CD14-positive monocyte (primary cell): ENCODE measurements around the gene VOPP1. TPM values are rescaled to one million over a fixed set of nuclear protein-coding genes. Genes with fewer than 3 reads are reported as not detected.
A peak's percentile ranks its signal among the peaks of the same experiment; 100 is the strongest.

Source experiments
- DNase-seq, 3 donors: peaks; one replicate each; pipeline ENCODE4 v3.0.0-alpha.2; 2011 to 2022
- H2AFZ ChIP-seq: 2 replicates; pipeline ENCODE4 v1.6.0; 2012; ENCODE audit warnings: mild to moderate bottlenecking, low read depth, low read length, inconsistent platforms; ENCODE audit not compliant: insufficient read depth, poor library complexity, severe bottlenecking
- H3K27ac ChIP-seq, 2 donors: 1 replicate in 1 of 2; 2 replicates in 1 of 2; pipeline ENCODE4 v1.5.1; 2012 to 2013; ENCODE audit warnings: low read length in 2 of 2, control low read depth in 1 of 2, inconsistent platforms in 1 of 2, low read depth in 1 of 2, mild to moderate bottlenecking in 1 of 2
- H3K27me3 ChIP-seq, 2 donors: one replicate each; pipeline versions ENCODE4 v1.6.0 to v1.6.1; 2011 to 2013; ENCODE audit warnings: low read length in 2 of 2; ENCODE audit not compliant: control insufficient read depth in 2 of 2, insufficient read depth in 2 of 2
- H3K36me3 ChIP-seq, 2 donors: replicated peaks in 1 of 2; 1 replicate in 1 of 2; 2 replicates in 1 of 2; pipeline versions ENCODE4 v1.5.1 to v1.6.1; 2012 to 2013; ENCODE audit warnings: low read length in 2 of 2, control low read depth in 1 of 2, inconsistent platforms in 1 of 2, mild to moderate bottlenecking in 1 of 2; ENCODE audit not compliant: insufficient read depth in 2 of 2, control insufficient read depth in 1 of 2
- H3K4me1 ChIP-seq, 2 donors: 1 replicate in 1 of 2; 2 replicates in 1 of 2; pipeline versions ENCODE4 v1.5.1 to v1.6.1; 2012 to 2013; ENCODE audit warnings: low read length in 2 of 2, control low read depth in 1 of 2, inconsistent platforms in 1 of 2, mild to moderate bottlenecking in 1 of 2, moderate library complexity in 1 of 2; ENCODE audit not compliant: insufficient read depth in 2 of 2, control insufficient read depth in 1 of 2
- H3K4me2 ChIP-seq: replicated peaks from 2 replicates; pipeline ENCODE3; 2012; ENCODE audit warnings: low read length, moderate library complexity, mild to moderate bottlenecking; ENCODE audit not compliant: poor library complexity, severe bottlenecking; ENCODE audit errors: extremely low read depth
- H3K4me3 ChIP-seq, 3 experiments: fragments of 200-600 bp in 1 of 3; sonication (generic) in 1 of 3; replicated peaks in 1 of 3; 1 replicate in 2 of 3; 2 replicates in 1 of 3; pipeline ENCODE4 v1.5.1; 2011 to 2013; ENCODE audit warnings: low read length in 3 of 3, mild to moderate bottlenecking in 3 of 3, control low read depth in 2 of 3, low read depth in 2 of 3, inconsistent platforms in 1 of 3, moderate library complexity in 1 of 3
- H3K79me2 ChIP-seq: 2 replicates; pipeline ENCODE4 v1.6.0; 2012; ENCODE audit warnings: mild to moderate bottlenecking, control low read depth, inconsistent platforms, low read length, moderate library complexity; ENCODE audit not compliant: insufficient read depth
- H3K9ac ChIP-seq: 2 replicates; pipeline ENCODE4 v1.6.0; 2017; ENCODE audit warnings: low read length, mild to moderate bottlenecking; ENCODE audit not compliant: insufficient read depth, poor library complexity, severe bottlenecking
- H3K9me3 ChIP-seq, 2 donors: replicated peaks in 1 of 2; 1 replicate in 1 of 2; 2 replicates in 1 of 2; pipeline versions ENCODE4 v1.5.1 to v1.6.1; 2012 to 2013; ENCODE audit warnings: low read length in 2 of 2, control low read depth in 1 of 2; ENCODE audit not compliant: control insufficient read depth in 1 of 2, insufficient read depth in 1 of 2
- H4K20me1 ChIP-seq: 2 replicates; pipeline ENCODE4 v1.6.0; 2012; ENCODE audit warnings: mild to moderate bottlenecking, low read length, control low read depth, moderate library complexity; ENCODE audit not compliant: insufficient read depth
- H3K27ac Mint-ChIP-seq, 7 donors: one replicate each; pipeline ENCODE4 v1.8.0; 2020; ENCODE audit warnings: mild to moderate bottlenecking in 7 of 7, mixed read lengths in 7 of 7, moderate library complexity in 6 of 7, inconsistent platforms in 2 of 7
- H3K27me3 Mint-ChIP-seq, 3 donors: one replicate each; pipeline ENCODE4 v1.8.0; 2021 to 2022; ENCODE audit warnings: low read depth in 3 of 3, mild to moderate bottlenecking in 3 of 3, mixed read lengths in 3 of 3, moderate library complexity in 3 of 3, inconsistent platforms in 1 of 3
- H3K36me3 Mint-ChIP-seq, 2 donors: one replicate each; pipeline ENCODE4 v1.8.0; 2020; ENCODE audit warnings: mixed read lengths in 2 of 2, inconsistent platforms in 1 of 2, mild to moderate bottlenecking in 1 of 2
- H3K4me1 Mint-ChIP-seq: one replicate; pipeline ENCODE4 v1.8.0; 2020; ENCODE audit warnings: mild to moderate bottlenecking, mixed read lengths
- H3K4me3 Mint-ChIP-seq, 2 donors: one replicate each; pipeline ENCODE4 v1.8.0; 2020; ENCODE audit warnings: mild to moderate bottlenecking in 2 of 2, mixed read lengths in 2 of 2, moderate library complexity in 1 of 2
- H3K9me3 Mint-ChIP-seq, 7 donors: one replicate each; pipeline ENCODE4 v1.8.0; 2020 to 2022; ENCODE audit warnings: mixed read lengths in 7 of 7, mild to moderate bottlenecking in 6 of 7, moderate library complexity in 6 of 7, inconsistent platforms in 2 of 7
- WGBS: methylation state at CpG from one replicate; pipeline ENCODE4 v1.1.5; 2013; ENCODE audit warnings: missing lambda C conversion rate; ENCODE audit not compliant: insufficient coverage; 5-methylcytosine and 5-hydroxymethylcytosine counted together
- intact Hi-C, 2 donors: fragments of 100-400 bp; cut with micrococcal nuclease; formaldehyde crosslinking; loops; one replicate each; pipeline versions ENCODE4 v1.15.0 to v1.15.1; 2023
- polyA plus RNA-seq, 3 donors: library from polyadenylated mRNA; depleted of rRNA in 1 of 3; unstranded in 2 of 3; stranded (reverse) in 1 of 3; fragments of 300-500 nt in 2 of 3; fragments of >200 nt in 1 of 3; fragmentation: Illumina TruSeq in 2 of 3; gene quantifications; 1 replicate in 2 of 3; 2 replicates in 1 of 3; pipeline ENCODE4 v1.2.3, GENCODE V29; 2012 to 2021
- TF ChIP-seq, protein P1 (sequence below): fragments of 200-600 bp; IDR thresholded peaks from one replicate; pipeline ENCODE4 v1.8.0; 2022; ENCODE audit warnings: antibody characterized with exemption, mild to moderate bottlenecking

VOPP1 gene
- polyA plus RNA-seq, 3 donors: 16.7 to 22.1 (median 18.0) TPM

DNA sequence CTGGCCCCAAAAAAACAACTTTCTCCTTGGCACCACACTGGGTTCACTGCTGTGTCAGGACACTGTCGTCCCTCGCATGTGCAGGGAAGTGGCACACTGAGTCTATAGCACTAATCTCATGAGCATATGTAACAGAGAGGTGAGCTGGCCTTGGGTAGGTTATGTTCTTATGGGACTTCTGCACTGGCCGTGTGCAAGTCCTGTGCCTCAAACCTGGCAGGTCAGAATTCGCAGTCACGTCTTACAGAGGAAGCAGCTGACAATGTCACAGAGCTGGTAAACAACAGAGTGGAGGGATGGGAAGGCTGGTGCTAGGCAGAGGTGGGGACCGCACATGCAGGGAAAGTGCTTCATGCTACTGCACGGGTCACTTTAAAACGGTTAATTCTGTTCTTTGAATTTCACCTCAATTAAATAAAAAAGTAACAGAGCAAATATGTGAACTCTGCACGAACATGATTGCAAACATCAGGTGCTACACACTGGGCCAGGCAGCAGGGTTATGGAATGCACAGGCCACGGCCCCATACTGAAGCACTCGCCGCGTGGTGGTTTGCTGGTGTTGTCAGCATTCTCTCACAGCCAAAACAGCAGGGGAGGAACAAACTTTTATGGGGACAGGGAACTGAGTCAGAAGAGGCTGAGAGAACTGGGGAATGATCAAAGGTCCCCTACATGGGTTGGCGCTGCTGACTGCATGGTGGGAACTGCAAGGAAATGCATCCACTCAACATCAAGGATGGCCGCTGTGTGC lies 54.2 kb downstream of the VOPP1 start:
- WGBS: 98% methylated on average over 10 of the region's 15 CpGs
- no peaks in the 10 kb centered on the region for H3K4me1 ChIP-seq
- peaks cover 57 to 62% of the 10 kb centered on the region in 2 donors for H3K36me3 Mint-ChIP-seq

DNA sequence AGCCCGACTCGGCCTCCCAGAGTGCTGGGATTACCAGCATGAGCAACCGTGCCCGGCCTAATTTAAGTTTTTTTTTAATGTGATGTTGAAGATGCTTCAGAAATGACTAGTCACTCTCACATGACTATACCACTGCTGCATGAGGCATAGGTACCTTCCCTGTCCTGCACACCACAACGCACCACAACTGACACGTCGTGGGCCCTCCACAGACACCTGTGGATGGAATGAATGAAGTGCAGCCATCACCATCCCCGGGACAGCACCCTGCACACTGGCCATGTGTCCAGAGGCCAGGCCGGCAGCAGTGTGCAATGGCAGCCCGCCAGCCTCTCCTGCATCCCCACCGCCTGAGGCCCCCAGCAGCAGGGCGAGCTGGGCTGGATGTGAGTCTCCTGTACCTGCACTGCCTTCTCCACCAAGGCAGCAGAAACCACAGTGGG lies 55.1 kb downstream of the VOPP1 start:
- DNase-seq: peak in 1 of 3 donors; percentile 38
- H3K9me3 ChIP-seq: no peaks in the 10 kb centered on the region
- TF ChIP-seq, protein P1, sequence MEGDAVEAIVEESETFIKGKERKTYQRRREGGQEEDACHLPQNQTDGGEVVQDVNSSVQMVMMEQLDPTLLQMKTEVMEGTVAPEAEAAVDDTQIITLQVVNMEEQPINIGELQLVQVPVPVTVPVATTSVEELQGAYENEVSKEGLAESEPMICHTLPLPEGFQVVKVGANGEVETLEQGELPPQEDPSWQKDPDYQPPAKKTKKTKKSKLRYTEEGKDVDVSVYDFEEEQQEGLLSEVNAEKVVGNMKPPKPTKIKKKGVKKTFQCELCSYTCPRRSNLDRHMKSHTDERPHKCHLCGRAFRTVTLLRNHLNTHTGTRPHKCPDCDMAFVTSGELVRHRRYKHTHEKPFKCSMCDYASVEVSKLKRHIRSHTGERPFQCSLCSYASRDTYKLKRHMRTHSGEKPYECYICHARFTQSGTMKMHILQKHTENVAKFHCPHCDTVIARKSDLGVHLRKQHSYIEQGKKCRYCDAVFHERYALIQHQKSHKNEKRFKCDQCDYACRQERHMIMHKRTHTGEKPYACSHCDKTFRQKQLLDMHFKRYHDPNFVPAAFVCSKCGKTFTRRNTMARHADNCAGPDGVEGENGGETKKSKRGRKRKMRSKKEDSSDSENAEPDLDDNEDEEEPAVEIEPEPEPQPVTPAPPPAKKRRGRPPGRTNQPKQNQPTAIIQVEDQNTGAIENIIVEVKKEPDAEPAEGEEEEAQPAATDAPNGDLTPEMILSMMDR: no peak
- peaks cover 41 to 78% of the 10 kb centered on the region in 2 donors for H3K36me3 ChIP-seq
- Mint-ChIP-seq H3K36me3 (peaks cover 64 to 71% of the 10 kb centered on the region in 2 donors), H3K9me3 (no peaks in the 10 kb centered on the region), H3K4me3 (no peak overlapping the region), H3K27me3 (no peaks in the 10 kb centered on the region), H3K4me1 (no peaks in the 10 kb centered on the region), H3K27ac (peak overlapping the region in 2 of 7 donors; percentile 27 to 51)
- WGBS: 78% methylated on average over 5 of the region's 12 CpGs
- H3K27me3 ChIP-seq: no peaks in the 10 kb centered on the region
- peaks cover 10% of the 10 kb centered on the region for H4K20me1 ChIP-seq
- H2AFZ ChIP-seq: no peak overlapping the region
- no peaks in the 10 kb centered on the region for H3K4me1 ChIP-seq
- no peak overlapping the region for H3K4me2 ChIP-seq
- H3K79me2 ChIP-seq: peaks cover 5% of the 10 kb centered on the region
- H3K4me3 ChIP-seq: no peak overlapping the region
- no peak overlapping the region for H3K9ac ChIP-seq
- H3K27ac ChIP-seq: no peak overlapping the region
- intact Hi-C loops: no loop called here

More for the DNA sequence above, 54.2 kb downstream of the VOPP1 start:
- peaks cover 9% of the 10 kb centered on the region for H3K79me2 ChIP-seq
- peaks cover 0 to 1% (median 0%) of the 10 kb centered on the region in 7 donors for H3K9me3 Mint-ChIP-seq
- H3K27me3 ChIP-seq: no peaks in the 10 kb centered on the region
- H3K27ac ChIP-seq: no peak overlapping the region
- H3K4me2 ChIP-seq: no peak overlapping the region
- no peaks in the 10 kb centered on the region for H3K4me1 Mint-ChIP-seq
- intact Hi-C loops: no loop called here
- H3K4me3 Mint-ChIP-seq: no peak overlapping the region
- H3K9ac ChIP-seq: no peak overlapping the region
- peaks cover 18% of the 10 kb centered on the region for H4K20me1 ChIP-seq
- H3K9me3 ChIP-seq: no peaks in the 10 kb centered on the region
- peaks cover 36 to 69% of the 10 kb centered on the region in 2 donors for H3K36me3 ChIP-seq
- H3K27me3 Mint-ChIP-seq: no peaks in the 10 kb centered on the region
- no peak overlapping the region for H2AFZ ChIP-seq
- H3K4me3 ChIP-seq: no peak overlapping the region
- TF ChIP-seq, protein P1: no peak
- DNase-seq: no peak
- peak overlapping the region in 4 of 7 donors; percentile 16 to 70 (median 56) for H3K27ac Mint-ChIP-seq
